Neural cell (in vitro differentiated cells): ENCODE results near the gene SMAP2. TPM values are rescaled to one million over a fixed set of nuclear protein-coding genes. Genes with fewer than 3 reads are reported as not detected.

ENCODE experiments used
- H2AFZ ChIP-seq: fragments of 200-600, 300-800 bp; sonication (generic), shearing (Covaris generic); 2 replicates; pipeline ENCODE4 v1.6.0; 2014; ENCODE audit warnings: low read depth, mild to moderate bottlenecking, antibody characterized with exemption, low read length, moderate library complexity
- H3F3A ChIP-seq: fragments of 200-600 bp; shearing (Covaris generic); 2 replicates; pipeline ENCODE4 v1.6.1; 2016; ENCODE audit warnings: mild to moderate bottlenecking, moderate library complexity, mixed read lengths, antibody characterized with exemption, low read length; ENCODE audit not compliant: insufficient read depth, poor library complexity, severe bottlenecking
- H3K27ac ChIP-seq: fragments of 200-600, 300-800 bp; sonication (generic), shearing (Covaris generic); 2 replicates; pipeline ENCODE4 v1.5.1; 2014; ENCODE audit warnings: mild to moderate bottlenecking, low read length, moderate library complexity
- H3K27me3 ChIP-seq: fragments of 300-800, 200-600 bp; sonication (generic), shearing (Covaris generic); 2 replicates; pipeline ENCODE4 v1.6.0; 2014; ENCODE audit warnings: mild to moderate bottlenecking, low read depth, low read length, moderate library complexity; ENCODE audit not compliant: insufficient read depth
- H3K36me3 ChIP-seq: fragments of 300-800, 200-600 bp; sonication (generic), shearing (Covaris generic); 2 replicates; pipeline ENCODE4 v1.5.1; 2014; ENCODE audit warnings: mild to moderate bottlenecking, antibody characterized with exemption, low read length, moderate library complexity; ENCODE audit not compliant: insufficient read depth
- H3K4me2 ChIP-seq: fragments of 300-800, 200-600 bp; sonication (generic), shearing (Covaris generic); 2 replicates; pipeline ENCODE4 v1.6.0; 2014; ENCODE audit warnings: mild to moderate bottlenecking, low read length
- H3K4me3 ChIP-seq: fragments of 300-800, 200-600 bp; sonication (generic), shearing (Covaris generic); 2 replicates; pipeline ENCODE4 v1.5.1; 2014; ENCODE audit warnings: mild to moderate bottlenecking, low read length, moderate library complexity
- H3K79me2 ChIP-seq: fragments of 200-600 bp; shearing (Covaris generic); replicated peaks from 2 replicates; pipeline ENCODE4 v1.6.0; 2014; ENCODE audit warnings: mild to moderate bottlenecking, low read length, moderate library complexity; ENCODE audit not compliant: insufficient read depth
- H3K9ac ChIP-seq: fragments of 300-800, 200-600 bp; sonication (generic), shearing (Covaris generic); 2 replicates; pipeline ENCODE4 v1.6.1; 2016; ENCODE audit warnings: mild to moderate bottlenecking, low read length, mixed read lengths
- H3K9me2 ChIP-seq: fragments of 200-600 bp; shearing (Covaris generic); 2 replicates; pipeline ENCODE4 v1.6.1; 2016; ENCODE audit warnings: mild to moderate bottlenecking, low read length, mixed read lengths; ENCODE audit not compliant: insufficient read depth
- H3K9me3 ChIP-seq: fragments of 200-600, 300-800 bp; sonication (generic), shearing (Covaris generic); 2 replicates; pipeline ENCODE4 v1.6.1; 2016; ENCODE audit warnings: mild to moderate bottlenecking, mixed run types, low read length, moderate library complexity, mixed read lengths
- H4K20me1 ChIP-seq: fragments of 200-600 bp; shearing (Covaris generic); 2 replicates; pipeline ENCODE4 v1.6.1; 2016; ENCODE audit warnings: mild to moderate bottlenecking, mixed run types; ENCODE audit not compliant: insufficient read depth
- EP300 ChIP-seq: fragments of 450-650 bp; conservative IDR thresholded peaks from 2 replicates; pipeline ENCODE4 v1.6.1; 2014; ENCODE audit warnings: antibody characterized with exemption, mild to moderate bottlenecking, moderate library complexity; ENCODE audit not compliant: poor library complexity, severe bottlenecking
- EZH2 ChIP-seq: fragments of 200-600, 300-800 bp; shearing (Covaris generic), sonication (generic); IDR thresholded peaks from 2 replicates; pipeline ENCODE4 v1.6.1; 2014; ENCODE audit warnings: antibody characterized with exemption, low read length, borderline replicate concordance, mild to moderate bottlenecking; ENCODE audit not compliant: insufficient read depth, poor library complexity, severe bottlenecking
- MXI1 ChIP-seq: fragments of 450-650 bp; conservative IDR thresholded peaks from 2 replicates; pipeline ENCODE4 v1.6.1; 2014; ENCODE audit warnings: antibody characterized with exemption, mild to moderate bottlenecking; ENCODE audit not compliant: poor library complexity, severe bottlenecking
- POLR2AphosphoS5 ChIP-seq: IDR thresholded peaks from 2 replicates; pipeline ENCODE4 v1.6.1; 2012
- RAD21 ChIP-seq: fragments of 450-650 bp; conservative IDR thresholded peaks from 2 replicates; pipeline ENCODE4 v1.6.1; 2014; ENCODE audit warnings: antibody characterized with exemption, mild to moderate bottlenecking, moderate library complexity
- SMC3 ChIP-seq: fragments of 450-650 bp; conservative IDR thresholded peaks from 2 replicates; pipeline ENCODE4 v1.6.1; 2014; ENCODE audit warnings: antibody characterized with exemption, mild to moderate bottlenecking, moderate library complexity; ENCODE audit not compliant: poor library complexity
- TAF1 ChIP-seq: IDR thresholded peaks from 2 replicates; pipeline ENCODE4 v1.6.1; 2012; ENCODE audit warnings: low read depth
- polyA plus RNA-seq: library from polyadenylated mRNA; depleted of rRNA; stranded (reverse); fragments of >200 nt; gene quantifications from 2 replicates; pipeline ENCODE4 v1.2.3, GENCODE V29; 2014
- TF ChIP-seq, protein P1 (sequence below): IDR thresholded peaks from 2 replicates; pipeline ENCODE4 v1.6.1; 2012; ENCODE audit warnings: borderline replicate concordance
- TF ChIP-seq, protein P2 (sequence below): fragments of 450-650 bp; IDR thresholded peaks from 2 replicates; pipeline ENCODE4 v1.5.1; 2014; ENCODE audit warnings: antibody characterized with exemption, mild to moderate bottlenecking, moderate library complexity; ENCODE audit not compliant: poor library complexity, severe bottlenecking

The SMAP2 gene
- polyA plus RNA-seq, 1 donor from 2014 or later: 46.8 TPM

GRCh38 chr1:40363721-40364120 lies 9.8 kb upstream of the SMAP2 start:
- H2AFZ ChIP-seq: no peak overlapping the region

DNA sequence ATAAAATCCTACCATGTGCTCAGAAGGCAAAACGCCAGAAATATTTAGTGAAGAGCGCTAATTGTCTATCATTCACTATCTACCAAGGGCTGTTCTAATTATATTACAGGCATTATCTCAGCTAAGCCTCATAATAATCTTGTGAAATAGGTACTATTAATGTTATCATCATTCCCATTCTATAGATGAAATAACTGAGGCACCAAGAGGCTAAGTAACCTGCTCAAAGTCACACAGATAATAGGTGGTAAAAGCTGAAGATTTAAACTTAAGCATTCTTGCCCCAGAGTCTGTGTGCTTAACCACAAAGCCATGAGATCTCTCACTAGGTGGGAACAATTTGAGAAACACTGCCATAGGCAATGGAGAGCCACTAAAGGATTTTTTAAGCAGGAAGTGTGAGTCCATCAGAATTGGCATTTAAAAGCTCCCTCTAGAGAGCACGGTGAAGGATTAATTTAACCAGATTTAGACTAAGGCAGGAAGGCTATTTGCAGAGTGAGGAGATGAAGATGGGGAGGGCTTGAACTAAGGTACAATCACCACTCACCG lies 1.7 kb upstream of the SMAP2 start:
- no peaks in the 10 kb centered on the region for H3K9me2 ChIP-seq
- TF ChIP-seq SMC3 (no peak), MXI1 (no peak), TAF1 (no peak), RAD21 (no peak), POLR2AphosphoS5 (no peak), EP300 (no peak), EZH2 (no peak)
- TF ChIP-seq, protein P1, sequence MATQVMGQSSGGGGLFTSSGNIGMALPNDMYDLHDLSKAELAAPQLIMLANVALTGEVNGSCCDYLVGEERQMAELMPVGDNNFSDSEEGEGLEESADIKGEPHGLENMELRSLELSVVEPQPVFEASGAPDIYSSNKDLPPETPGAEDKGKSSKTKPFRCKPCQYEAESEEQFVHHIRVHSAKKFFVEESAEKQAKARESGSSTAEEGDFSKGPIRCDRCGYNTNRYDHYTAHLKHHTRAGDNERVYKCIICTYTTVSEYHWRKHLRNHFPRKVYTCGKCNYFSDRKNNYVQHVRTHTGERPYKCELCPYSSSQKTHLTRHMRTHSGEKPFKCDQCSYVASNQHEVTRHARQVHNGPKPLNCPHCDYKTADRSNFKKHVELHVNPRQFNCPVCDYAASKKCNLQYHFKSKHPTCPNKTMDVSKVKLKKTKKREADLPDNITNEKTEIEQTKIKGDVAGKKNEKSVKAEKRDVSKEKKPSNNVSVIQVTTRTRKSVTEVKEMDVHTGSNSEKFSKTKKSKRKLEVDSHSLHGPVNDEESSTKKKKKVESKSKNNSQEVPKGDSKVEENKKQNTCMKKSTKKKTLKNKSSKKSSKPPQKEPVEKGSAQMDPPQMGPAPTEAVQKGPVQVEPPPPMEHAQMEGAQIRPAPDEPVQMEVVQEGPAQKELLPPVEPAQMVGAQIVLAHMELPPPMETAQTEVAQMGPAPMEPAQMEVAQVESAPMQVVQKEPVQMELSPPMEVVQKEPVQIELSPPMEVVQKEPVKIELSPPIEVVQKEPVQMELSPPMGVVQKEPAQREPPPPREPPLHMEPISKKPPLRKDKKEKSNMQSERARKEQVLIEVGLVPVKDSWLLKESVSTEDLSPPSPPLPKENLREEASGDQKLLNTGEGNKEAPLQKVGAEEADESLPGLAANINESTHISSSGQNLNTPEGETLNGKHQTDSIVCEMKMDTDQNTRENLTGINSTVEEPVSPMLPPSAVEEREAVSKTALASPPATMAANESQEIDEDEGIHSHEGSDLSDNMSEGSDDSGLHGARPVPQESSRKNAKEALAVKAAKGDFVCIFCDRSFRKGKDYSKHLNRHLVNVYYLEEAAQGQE: no peak
- TF ChIP-seq, protein P2, sequence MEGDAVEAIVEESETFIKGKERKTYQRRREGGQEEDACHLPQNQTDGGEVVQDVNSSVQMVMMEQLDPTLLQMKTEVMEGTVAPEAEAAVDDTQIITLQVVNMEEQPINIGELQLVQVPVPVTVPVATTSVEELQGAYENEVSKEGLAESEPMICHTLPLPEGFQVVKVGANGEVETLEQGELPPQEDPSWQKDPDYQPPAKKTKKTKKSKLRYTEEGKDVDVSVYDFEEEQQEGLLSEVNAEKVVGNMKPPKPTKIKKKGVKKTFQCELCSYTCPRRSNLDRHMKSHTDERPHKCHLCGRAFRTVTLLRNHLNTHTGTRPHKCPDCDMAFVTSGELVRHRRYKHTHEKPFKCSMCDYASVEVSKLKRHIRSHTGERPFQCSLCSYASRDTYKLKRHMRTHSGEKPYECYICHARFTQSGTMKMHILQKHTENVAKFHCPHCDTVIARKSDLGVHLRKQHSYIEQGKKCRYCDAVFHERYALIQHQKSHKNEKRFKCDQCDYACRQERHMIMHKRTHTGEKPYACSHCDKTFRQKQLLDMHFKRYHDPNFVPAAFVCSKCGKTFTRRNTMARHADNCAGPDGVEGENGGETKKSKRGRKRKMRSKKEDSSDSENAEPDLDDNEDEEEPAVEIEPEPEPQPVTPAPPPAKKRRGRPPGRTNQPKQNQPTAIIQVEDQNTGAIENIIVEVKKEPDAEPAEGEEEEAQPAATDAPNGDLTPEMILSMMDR: no peak
- no peak overlapping the region for H3K9ac ChIP-seq
- H3K4me2 ChIP-seq: no peak overlapping the region
- H3K4me3 ChIP-seq: no peak overlapping the region
- peaks cover 20% of the 10 kb centered on the region for H3K79me2 ChIP-seq
- H3K27ac ChIP-seq: no peak overlapping the region
- H4K20me1 ChIP-seq: no peaks in the 10 kb centered on the region
- no peaks in the 10 kb centered on the region for H3K36me3 ChIP-seq
- H3K27me3 ChIP-seq: no peaks in the 10 kb centered on the region
- H3F3A ChIP-seq: peaks cover 11% of the 10 kb centered on the region
- no peak overlapping the region for H2AFZ ChIP-seq
- H3K9me3 ChIP-seq: no peaks in the 10 kb centered on the region

More at GRCh38 chr1:40363721-40364120, 9.8 kb upstream of the SMAP2 start:
- Histone ChIP-seq H3K9me2 (no peaks in the 10 kb centered on the region), H3K27ac (no peak overlapping the region), H3K4me3 (no peak overlapping the region), H3K9me3 (no peaks in the 10 kb centered on the region), H3K4me2 (no peak overlapping the region), H3K79me2 (no peaks in the 10 kb centered on the region), H3K36me3 (no peaks in the 10 kb centered on the region), H4K20me1 (no peaks in the 10 kb centered on the region), H3K27me3 (no peaks in the 10 kb centered on the region), H3K9ac (no peak overlapping the region), H3F3A (no peaks in the 10 kb centered on the region)
- TF ChIP-seq MXI1 (no peak), RAD21 (no peak), EP300 (no peak), SMC3 (no peak), TAF1 (no peak)
